Measurements from ENCODE around the gene CHRD.
A peak's percentile ranks its signal among the peaks of the same experiment; 100 is the strongest.
"Not testable (repeated sequence)": the region's sequence is repeated elsewhere in the genome, so short reads cannot be mapped to it uniquely, and the experiment has no call there.

CHRD gene

GRCh38 chr3:184417619-184418327 is 37.9 kb downstream of the CHRD start:
- peak; percentile 32 for DNase-seq (ENCODE audit: low read depth)

GRCh38 chr3:184419171-184419570 is 39.3 kb downstream of the CHRD start:
- no peak for DNase-seq (ENCODE audit: low read depth)

- DNase-seq (ENCODE audit: low read depth), result no peak
Observed at GRCh38 chr3:184423561-184423960, 43.7 kb downstream of the CHRD start.

- no peak for DNase-seq (ENCODE audit: low read depth)
Observed at GRCh38 chr3:184426691-184427141, 46.9 kb downstream of the CHRD start.

DNA sequence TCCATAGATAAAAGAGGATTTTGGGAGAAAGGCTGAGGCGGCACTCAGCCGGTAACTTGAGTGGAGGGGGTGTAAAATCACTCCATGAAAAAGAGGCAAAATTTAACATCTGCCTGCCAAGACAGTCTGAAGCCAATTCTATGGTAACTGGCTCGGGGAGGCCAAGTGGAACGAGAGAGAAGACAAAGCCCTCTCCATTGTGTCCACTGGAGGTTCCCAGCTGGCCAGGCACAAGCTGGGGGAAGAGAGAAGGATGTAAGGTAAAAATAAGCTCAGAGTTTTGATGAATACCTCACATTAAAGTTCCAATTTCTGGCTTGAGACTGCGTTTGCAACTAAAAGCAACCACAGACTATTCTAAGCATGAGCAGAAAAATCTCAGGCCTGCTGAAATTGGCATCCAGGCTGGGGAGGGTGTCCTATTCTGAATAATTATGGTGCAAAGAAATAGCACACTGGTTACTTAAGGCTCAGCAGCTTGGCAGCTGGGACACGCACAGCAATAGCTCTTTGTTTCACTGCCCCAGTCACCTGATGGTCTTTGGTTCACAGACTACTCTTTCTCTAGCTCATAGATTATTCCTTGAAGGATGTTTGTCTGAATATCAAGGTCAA is 48.8 kb downstream of the CHRD start:
- DNase-seq (ENCODE audit: low read depth), result no peak

DNA sequence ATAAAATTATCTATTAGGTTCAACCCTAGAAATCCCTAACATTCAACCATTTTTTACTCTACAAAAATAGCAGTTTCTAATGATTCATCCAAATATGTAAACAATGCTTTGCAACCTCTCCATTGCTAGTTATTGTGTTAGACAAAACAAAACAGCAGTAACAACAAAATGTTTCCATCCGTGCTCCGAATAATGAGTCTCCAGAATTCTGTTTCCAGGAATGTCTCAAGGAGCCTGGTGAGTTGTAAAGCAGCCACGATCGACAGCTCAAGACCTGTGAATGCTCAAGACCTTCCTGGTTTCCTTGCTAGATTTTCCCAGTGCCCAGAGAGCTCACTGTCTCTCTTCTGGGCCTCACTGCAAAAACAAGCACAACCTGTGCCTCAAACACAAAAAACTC is 49.9 kb downstream of the CHRD start:
- no peak for DNase-seq (ENCODE audit: low read depth)

GRCh38 chr3:184430940-184431339 is 51.1 kb downstream of the CHRD start:
- DNase-seq (ENCODE audit: low read depth), result no peak

DNA sequence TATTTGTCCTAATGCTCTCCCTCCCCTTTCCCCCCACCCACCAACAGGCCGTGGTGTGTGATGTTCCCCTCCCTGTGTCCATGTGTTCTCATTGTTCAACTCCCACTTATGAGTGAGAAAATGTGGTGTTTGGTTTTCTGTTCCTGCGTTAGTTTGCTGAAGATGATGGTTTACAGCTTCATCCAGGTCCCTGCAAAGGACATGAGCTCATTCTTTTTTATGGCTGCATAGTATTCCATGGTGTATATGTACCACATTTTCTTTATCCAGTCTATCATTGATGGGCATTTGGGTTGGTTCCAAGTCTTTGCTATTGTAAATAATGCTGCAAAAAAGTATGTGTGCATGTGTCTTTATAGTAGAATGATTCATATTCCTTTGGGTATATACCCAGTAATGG is 53.3 kb downstream of the CHRD start:
- DNase-seq (ENCODE audit: low read depth), result not testable (repeated sequence)

GRCh38 chr3:184439096-184439495 is 59.2 kb downstream of the CHRD start:
- no peak for DNase-seq (ENCODE audit: low read depth)

Data from stimulated activated CD8-positive, alpha-beta memory T cell treated with anti-CD3 and anti-CD28 coated beads, Interleukin-15, amount 100 ng/mL, for 24 hours (primary cell).